ENCODE data around the gene SPOCK3.

GRCh38 chr4:166741742-166742141 lies 492.6 kb downstream of the SPOCK3 start:
- TF ChIP-seq, protein P1, sequence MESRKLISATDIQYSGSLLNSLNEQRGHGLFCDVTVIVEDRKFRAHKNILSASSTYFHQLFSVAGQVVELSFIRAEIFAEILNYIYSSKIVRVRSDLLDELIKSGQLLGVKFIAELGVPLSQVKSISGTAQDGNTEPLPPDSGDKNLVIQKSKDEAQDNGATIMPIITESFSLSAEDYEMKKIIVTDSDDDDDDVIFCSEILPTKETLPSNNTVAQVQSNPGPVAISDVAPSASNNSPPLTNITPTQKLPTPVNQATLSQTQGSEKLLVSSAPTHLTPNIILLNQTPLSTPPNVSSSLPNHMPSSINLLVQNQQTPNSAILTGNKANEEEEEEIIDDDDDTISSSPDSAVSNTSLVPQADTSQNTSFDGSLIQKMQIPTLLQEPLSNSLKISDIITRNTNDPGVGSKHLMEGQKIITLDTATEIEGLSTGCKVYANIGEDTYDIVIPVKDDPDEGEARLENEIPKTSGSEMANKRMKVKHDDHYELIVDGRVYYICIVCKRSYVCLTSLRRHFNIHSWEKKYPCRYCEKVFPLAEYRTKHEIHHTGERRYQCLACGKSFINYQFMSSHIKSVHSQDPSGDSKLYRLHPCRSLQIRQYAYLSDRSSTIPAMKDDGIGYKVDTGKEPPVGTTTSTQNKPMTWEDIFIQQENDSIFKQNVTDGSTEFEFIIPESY (IDR thresholded peaks at IDR 0.05): no peak
- TF ChIP-seq MAX (IDR thresholded peaks at IDR 0.05): no peak

Measured in liver (tissue), 1 donor.